Loucy (cell line): Measurements from ENCODE around the gene YIPF6.

Experiments used
- EZH2phosphoT487 ChIP-seq: fragments of 200-600 bp; IDR thresholded peaks from 2 replicates; pipeline ENCODE4 v1.6.1; 2018; ENCODE audit warnings: antibody characterized with exemption, mild to moderate bottlenecking, moderate library complexity, borderline replicate concordance
- TF ChIP-seq, protein P1 (sequence below): fragments of 200-600 bp; sonication (generic); conservative IDR thresholded peaks from 2 replicates; pipeline ENCODE4 v1.5.1; 2014; ENCODE audit warnings: mild to moderate bottlenecking, antibody characterized with exemption, low read length

DNA sequence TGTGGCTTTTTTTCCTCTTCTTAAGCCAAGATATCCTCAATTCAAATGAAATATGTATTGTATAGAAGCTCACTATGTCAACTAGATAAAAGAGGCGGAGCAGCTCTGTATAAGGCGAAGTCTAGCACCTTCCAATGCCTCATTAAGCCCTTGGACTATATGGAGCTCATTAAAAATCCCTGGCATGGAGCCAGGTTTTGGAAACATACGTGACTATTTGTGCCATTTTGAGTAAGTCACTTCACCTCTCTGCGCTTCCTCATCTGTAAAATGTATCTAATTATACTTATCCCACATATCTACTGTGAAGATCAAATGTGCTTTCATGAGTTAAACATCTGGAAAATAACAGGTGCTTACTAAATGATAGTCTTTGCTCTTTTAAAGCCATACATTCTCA, 57.2 kb downstream of the YIPF6 start:
- TF ChIP-seq, protein P1, sequence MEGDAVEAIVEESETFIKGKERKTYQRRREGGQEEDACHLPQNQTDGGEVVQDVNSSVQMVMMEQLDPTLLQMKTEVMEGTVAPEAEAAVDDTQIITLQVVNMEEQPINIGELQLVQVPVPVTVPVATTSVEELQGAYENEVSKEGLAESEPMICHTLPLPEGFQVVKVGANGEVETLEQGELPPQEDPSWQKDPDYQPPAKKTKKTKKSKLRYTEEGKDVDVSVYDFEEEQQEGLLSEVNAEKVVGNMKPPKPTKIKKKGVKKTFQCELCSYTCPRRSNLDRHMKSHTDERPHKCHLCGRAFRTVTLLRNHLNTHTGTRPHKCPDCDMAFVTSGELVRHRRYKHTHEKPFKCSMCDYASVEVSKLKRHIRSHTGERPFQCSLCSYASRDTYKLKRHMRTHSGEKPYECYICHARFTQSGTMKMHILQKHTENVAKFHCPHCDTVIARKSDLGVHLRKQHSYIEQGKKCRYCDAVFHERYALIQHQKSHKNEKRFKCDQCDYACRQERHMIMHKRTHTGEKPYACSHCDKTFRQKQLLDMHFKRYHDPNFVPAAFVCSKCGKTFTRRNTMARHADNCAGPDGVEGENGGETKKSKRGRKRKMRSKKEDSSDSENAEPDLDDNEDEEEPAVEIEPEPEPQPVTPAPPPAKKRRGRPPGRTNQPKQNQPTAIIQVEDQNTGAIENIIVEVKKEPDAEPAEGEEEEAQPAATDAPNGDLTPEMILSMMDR: no peak
- TF ChIP-seq EZH2phosphoT487: no peak
